Hypothalamus (tissue), 51 donors: ENCODE measurements around the gene RNF6.

Experiments used
- DNase-seq, 51 donors: peaks; one replicate each; lab custom pipeline; 2025; lab: John Stamatoyannopoulos, UW

Gene RNF6

GRCh38 chr13:26227166-26227971, 5.3 kb upstream of the RNF6 start:
- no peak for DNase-seq

- DNase-seq: no peak
These were observed 3.9 kb upstream of the RNF6 start for GRCh38 chr13:26225896-26226617.

DNA sequence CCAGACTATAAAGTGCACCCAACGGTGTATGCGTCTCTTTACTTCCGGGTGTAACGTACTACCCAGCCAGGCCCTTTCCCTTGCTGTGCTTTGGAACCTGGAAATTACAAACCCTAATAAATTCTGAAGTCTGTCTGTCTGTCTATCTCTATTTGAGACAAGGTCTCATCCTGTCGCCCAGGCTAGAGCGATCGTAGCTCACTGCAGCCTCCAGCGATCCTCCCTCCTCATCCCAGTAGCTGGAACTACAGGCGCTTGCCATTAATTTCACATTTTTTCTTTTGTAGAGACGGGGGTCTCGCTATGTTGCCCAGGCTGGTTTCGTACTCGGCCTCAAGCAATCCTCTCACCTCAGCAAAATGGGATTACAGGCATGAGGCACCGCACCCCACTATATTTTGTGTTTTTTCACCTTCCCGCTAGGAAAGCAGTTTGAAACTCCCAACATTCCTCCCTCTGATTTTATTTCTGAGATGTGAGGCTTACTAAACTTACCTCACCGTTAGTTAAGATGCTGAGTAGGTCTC, 469 bp upstream of the RNF6 start:
- peak in 3 of 51 donors; percentile 45 to 78 (median 53) for DNase-seq

DNA sequence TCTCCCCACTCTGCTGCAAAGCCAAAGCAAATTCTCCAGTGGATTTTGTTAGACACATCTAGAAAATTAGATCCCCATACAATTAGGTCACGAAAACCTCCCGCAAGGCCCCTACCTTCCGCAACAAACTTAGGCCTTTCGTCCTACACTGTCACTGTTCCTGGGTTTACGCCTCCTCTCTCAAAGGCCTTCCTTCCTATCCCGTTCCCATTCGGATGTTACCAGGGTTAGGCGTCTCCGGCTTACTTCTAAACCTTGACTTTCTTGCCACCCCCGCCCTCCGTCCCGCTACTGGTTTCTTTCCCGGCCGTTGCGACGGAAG, 754 bp downstream of the RNF6 start:
- no peak for DNase-seq

GRCh38 chr13:26220575-26220974, 1.5 kb downstream of the RNF6 start:
- no peak for DNase-seq

GRCh38 chr13:26219726-26220125, 2.4 kb downstream of the RNF6 start:
- DNase-seq: no peak

GRCh38 chr13:26216042-26216441, 6.1 kb downstream of the RNF6 start:
- DNase-seq: no peak

DNA sequence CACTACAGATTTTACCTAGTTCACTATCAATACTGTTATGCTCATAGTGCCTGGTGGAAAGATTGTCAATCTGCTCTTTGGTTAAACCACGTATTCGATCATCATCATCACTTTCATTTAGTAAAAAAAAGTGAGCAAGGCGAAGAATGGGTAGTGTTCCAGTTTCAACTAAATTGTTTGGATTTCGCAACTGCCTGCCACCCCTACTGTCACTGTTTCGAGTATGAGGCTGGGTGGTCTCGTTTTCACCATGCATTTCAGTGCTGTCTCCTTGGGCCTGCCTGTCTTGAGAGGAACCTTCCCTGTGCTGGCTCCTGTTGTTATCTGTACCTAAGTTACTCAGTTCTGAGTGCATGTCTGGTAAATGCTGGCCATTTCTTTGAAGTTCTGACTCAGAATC, 8.1 kb downstream of the RNF6 start:
- DNase-seq: no peak

GRCh38 chr13:26213345-26213744, 8.8 kb downstream of the RNF6 start:
- no peak for DNase-seq

GRCh38 chr13:26208287-26208686, 13.8 kb downstream of the RNF6 start:
- no peak for DNase-seq

GRCh38 chr13:26202365-26202972, 19.6 kb downstream of the RNF6 start:
- DNase-seq: no peak

- DNase-seq: no peak
These were observed 21.3 kb downstream of the RNF6 start for GRCh38 chr13:26200811-26201210.

DNA sequence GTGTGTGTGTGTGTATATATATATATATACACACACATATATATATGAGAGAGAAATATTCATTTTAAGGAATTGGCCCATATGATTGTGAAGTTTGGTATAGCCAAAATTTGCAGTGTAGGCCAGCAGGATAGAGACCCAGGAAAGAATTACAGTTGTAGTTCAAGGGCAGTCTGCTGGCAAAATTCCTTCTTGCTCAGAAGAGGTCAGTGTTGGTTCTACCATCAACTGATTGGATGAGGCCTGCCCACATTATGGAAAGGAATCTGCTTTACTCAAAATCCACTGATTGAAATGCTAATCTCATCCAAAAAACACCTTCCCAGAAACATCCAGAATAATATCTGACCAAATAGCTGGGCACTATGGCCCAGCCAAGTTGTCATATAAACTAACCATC, 24.0 kb downstream of the RNF6 start:
- DNase-seq: no peak

DNA sequence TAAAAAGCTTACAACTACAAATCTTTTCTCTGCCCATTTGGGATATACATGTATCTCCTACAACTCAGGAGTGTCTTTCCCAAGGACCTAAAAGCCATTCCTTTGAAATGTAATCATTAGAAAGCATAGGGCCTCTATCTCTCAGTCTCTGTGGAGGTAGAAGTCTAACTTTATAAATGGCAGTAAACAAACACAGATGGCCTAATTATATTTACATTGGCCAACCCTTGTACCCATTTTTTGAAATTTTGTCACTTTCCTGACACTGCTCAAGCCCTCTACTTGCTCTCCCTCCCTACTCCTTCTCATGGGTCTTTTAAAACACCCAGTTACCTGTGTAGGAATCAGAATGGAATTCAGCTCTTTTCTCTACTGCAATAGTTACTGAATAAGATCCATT, 24.8 kb downstream of the RNF6 start:
- DNase-seq: no peak

- DNase-seq: peak in 1 of 51 donors; percentile 5
These were observed 35.1 kb downstream of the RNF6 start for GRCh38 chr13:26186995-26187394.

DNA sequence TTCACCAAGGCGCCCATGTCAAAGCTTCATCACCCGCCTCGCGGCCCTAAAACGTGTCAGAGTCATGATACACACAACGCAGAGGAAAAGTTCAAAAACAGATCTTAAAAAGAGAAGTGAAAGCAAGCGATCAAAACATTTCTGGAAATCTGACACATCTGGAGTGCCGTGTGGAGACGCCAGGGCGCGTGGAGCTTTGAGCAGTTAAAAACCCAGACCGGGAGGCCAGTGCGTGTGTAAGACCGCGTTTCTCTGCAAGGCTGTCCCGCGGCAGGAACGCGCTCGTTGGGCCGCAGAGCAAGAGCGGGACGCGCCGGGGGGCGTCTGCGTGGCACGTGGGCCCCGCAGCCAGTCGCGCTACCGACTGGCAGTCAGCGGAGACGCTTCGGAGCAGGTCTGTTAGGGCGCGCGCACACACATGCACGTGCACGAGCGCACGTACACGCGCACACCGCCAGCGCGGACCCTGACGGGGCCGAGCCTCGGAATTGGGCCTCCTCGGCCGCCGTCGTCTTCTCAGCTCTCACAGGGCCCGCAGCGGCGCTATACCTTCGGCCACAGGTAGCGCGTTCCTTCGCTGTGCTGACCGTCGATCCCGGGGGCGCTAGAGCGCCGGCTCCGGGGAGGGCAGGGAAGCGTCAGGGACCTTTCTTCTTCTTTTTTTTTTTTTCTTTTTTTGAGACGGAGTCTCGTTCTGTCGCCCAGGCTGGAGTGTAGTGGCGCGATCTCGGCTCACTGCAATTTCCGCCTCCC, 35.8 kb downstream of the RNF6 start:
- DNase-seq: peak in 49 of 51 donors; percentile 32 to 85 (median 68)

DNA sequence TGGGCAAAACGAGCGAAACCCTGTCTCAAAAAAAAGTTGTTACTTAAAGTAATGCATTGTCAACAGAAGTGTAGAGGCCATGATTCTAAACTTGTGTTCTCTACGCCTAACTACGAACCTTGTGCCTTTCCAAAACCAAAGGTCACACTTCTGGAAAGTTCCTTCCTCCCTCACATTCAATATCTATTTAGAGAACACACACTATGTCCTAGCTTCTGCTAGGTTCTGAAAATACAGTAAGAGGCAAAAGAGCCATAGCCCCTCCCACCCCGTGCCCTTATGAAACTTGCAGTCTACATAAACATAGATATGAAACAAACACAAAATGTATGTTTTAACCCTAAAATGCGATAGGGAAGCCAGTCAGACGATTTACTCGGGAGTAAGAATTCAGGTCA, 36.4 kb downstream of the RNF6 start:
- no peak for DNase-seq

GRCh38 chr13:26184791-26185250, 37.3 kb downstream of the RNF6 start:
- peak in 39 of 51 donors; percentile 2 to 74 (median 37) for DNase-seq

DNA sequence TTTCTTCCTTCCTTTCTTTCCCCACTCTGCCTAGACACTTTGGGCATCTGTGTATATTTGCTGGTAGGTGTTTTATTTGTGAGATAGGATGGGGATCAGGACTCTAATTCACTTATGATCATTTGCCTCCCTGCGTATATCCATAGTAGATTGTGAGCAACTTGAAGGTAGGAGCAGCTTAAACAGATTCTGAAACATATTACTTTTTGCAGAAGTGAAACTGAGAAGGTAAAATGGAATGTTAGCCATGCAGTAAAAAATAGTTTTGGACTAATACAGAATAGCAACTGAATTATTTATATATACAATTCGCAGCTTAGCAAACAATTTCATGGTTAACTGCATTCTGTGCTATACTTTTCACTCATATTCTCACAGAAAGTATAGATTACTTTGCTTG, 38.7 kb downstream of the RNF6 start:
- DNase-seq: no peak

DNA sequence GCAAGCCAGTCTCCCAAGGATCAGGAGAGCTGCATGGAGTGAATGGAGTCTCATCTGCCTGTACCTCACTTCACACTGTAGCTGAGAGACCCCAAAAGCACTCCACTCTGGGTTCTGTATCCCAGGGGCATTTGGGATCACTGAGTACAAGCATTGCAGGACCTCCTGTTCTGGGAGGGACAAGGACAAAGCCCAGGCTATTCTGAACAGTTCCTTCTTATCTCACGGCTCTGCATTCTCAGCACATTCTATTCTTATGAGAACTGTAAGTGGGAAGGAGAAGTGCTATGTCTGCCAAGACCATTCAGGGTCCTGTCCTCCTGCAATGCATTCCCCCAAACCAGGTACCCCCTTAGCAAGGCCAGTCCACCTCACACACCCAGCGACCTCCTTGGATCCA, 42.8 kb downstream of the RNF6 start:
- no peak for DNase-seq

GRCh38 chr13:26168835-26169234, 53.3 kb downstream of the RNF6 start:
- DNase-seq: no peak
